ENCODE results near the gene CRABP1. TPM values are rescaled to one million over a fixed set of nuclear protein-coding genes. Genes with fewer than 3 reads are reported as not detected.

The CRABP1 gene
- total and polyA plus RNA-seq, 2 experiments from 2014 or later = not detected

DNA sequence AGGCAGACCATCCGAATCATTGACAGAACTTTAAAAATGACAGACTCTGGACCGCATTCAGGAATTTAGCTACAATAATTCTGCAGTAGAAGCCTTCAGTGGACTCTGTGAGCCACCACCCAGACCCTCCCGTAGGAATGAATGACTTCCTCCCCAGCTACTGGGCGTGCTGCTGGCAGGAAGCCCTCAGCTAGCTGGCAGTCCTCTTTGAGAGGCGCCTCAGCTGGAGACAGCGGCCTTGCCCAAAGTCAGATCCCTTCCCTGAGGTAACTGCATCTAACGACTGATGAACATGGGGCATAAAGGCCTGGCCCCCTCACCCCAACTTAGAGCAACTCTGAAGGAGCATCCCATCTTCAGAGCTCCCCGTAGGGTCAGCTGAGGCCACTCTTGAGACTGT lies 25.8 kb downstream of the CRABP1 start:
- no peak overlapping the region for H3K27ac ChIP-seq
- in situ Hi-C loops (cut with MboI) = no loop called here
- H3K9me3 ChIP-seq (ENCODE audit: low read depth) = no peaks in the 10 kb centered on the region
- DNase-seq = peak; percentile 42
- H3K27me3 ChIP-seq (replicated peaks; ENCODE audit: insufficient read depth) = peaks cover 36% of the 10 kb centered on the region
- no peak overlapping the region for H3K4me2 ChIP-seq (ENCODE audit: unreplicated experiment)
- H2AFZ ChIP-seq = no peak overlapping the region
- H3K4me3 ChIP-seq = no peak overlapping the region
- 32 to 35% methylated on average over 8 of the region's 8 CpGs for WGBS, 2 experiments (ENCODE audit: low coverage in 1 of 2, low lambda C conversion rate in 2 of 2, missing lambda C conversion rate in 2 of 2)
- H3F3A ChIP-seq (ENCODE audit: insufficient read depth) = peaks cover 7% of the 10 kb centered on the region; the same call in 1 of the 2 replicates
- no peaks in the 10 kb centered on the region for H3K9me2 ChIP-seq (ENCODE audit: insufficient read depth)
- TF ChIP-seq EZH2phosphoT487 (IDR thresholded peaks at IDR 0.05; ENCODE audit: insufficient read depth, low read depth) (no peak), EZH2 (IDR thresholded peaks at IDR 0.05; ENCODE audit: insufficient read depth, poor library complexity, severe bottlenecking) (no peak)
- 0 out of 2 replicates have a peak, but pooled peaks cover 5% of the 10 kb centered on the region for H3K4me1 ChIP-seq (ENCODE audit: insufficient read depth)
- no peak overlapping the region for H3K9ac ChIP-seq
- H4K20me1 ChIP-seq (ENCODE audit: insufficient read depth) = no peaks in the 10 kb centered on the region
- H3K79me2 ChIP-seq (ENCODE audit: insufficient read depth) = no peaks in the 10 kb centered on the region
- H3K36me3 ChIP-seq (ENCODE audit: low read depth) = no peaks in the 10 kb centered on the region

DNA sequence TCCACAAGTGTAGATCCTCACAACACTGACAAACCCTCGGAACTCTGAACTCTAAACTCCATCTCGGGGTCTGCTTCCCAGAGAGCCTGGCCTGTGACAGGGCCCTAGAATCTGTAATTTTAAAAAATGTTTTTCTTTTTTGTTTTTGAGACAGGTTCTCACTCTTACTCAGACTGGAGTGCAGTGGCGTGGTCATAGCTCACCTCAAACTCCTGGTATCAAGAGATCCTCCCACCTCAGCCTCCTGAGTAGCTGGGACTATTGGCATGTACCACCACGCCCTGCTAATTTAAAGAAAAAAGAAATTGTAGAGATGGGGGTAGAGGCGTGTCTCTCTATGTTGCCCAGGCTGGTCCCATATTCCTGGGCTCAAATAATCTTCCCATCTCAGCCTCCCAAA lies 26.2 kb downstream of the CRABP1 start:
- H3K27me3 ChIP-seq (replicated peaks; ENCODE audit: insufficient read depth) = peaks cover 35% of the 10 kb centered on the region
- no peak overlapping the region for H3K27ac ChIP-seq
- H2AFZ ChIP-seq = no peak overlapping the region
- H3K9me2 ChIP-seq (ENCODE audit: insufficient read depth) = no peaks in the 10 kb centered on the region
- H4K20me1 ChIP-seq (ENCODE audit: insufficient read depth) = no peaks in the 10 kb centered on the region
- H3K79me2 ChIP-seq (ENCODE audit: insufficient read depth) = no peaks in the 10 kb centered on the region
- no peak overlapping the region for H3K4me2 ChIP-seq (ENCODE audit: unreplicated experiment)
- no peaks in the 10 kb centered on the region for H3K9me3 ChIP-seq (ENCODE audit: low read depth)
- no peak overlapping the region for H3K9ac ChIP-seq
- no peak for TF ChIP-seq EZH2 (IDR thresholded peaks at IDR 0.05; ENCODE audit: insufficient read depth, poor library complexity, severe bottlenecking)
- no peak for TF ChIP-seq EZH2phosphoT487 (IDR thresholded peaks at IDR 0.05; ENCODE audit: insufficient read depth, low read depth)
- H3K36me3 ChIP-seq (ENCODE audit: low read depth) = no peaks in the 10 kb centered on the region
- in situ Hi-C loops (cut with MboI) = no loop called here
- peaks cover 7% of the 10 kb centered on the region; the same call in 1 of the 2 replicates for H3F3A ChIP-seq (ENCODE audit: insufficient read depth)
- no peak for DNase-seq
- no peak overlapping the region for H3K4me3 ChIP-seq
- WGBS, 2 experiments (ENCODE audit: low coverage in 1 of 2, low lambda C conversion rate in 2 of 2, missing lambda C conversion rate in 2 of 2) = 69 to 77% methylated on average over 5 of the region's 5 CpGs
- H3K4me1 ChIP-seq (ENCODE audit: insufficient read depth) = 0 out of 2 replicates have a peak, but pooled peaks cover 5% of the 10 kb centered on the region

GRCh38 chr15:78368651-78369050 lies 28.5 kb downstream of the CRABP1 start:
- Histone ChIP-seq H3K4me3 (no peak overlapping the region), H3K79me2 (ENCODE audit: insufficient read depth) (no peaks in the 10 kb centered on the region), H3K36me3 (ENCODE audit: low read depth) (no peaks in the 10 kb centered on the region), H3K9me3 (ENCODE audit: low read depth) (no peaks in the 10 kb centered on the region), H3K4me1 (ENCODE audit: insufficient read depth) (0 out of 2 replicates have a peak, but pooled peaks cover 5% of the 10 kb centered on the region), H3K9ac (no peak overlapping the region), H3K27ac (no peak overlapping the region), H3K27me3 (replicated peaks; ENCODE audit: insufficient read depth) (peaks cover 32% of the 10 kb centered on the region), H4K20me1 (ENCODE audit: insufficient read depth) (no peaks in the 10 kb centered on the region), H2AFZ (no peak overlapping the region), H3K9me2 (ENCODE audit: insufficient read depth) (no peaks in the 10 kb centered on the region), H3F3A (ENCODE audit: insufficient read depth) (peaks cover 7% of the 10 kb centered on the region; the same call in 1 of the 2 replicates), H3K4me2 (ENCODE audit: unreplicated experiment) (no peak overlapping the region)
- no peak for DNase-seq
- TF ChIP-seq EZH2 (IDR thresholded peaks at IDR 0.05; ENCODE audit: insufficient read depth, poor library complexity, severe bottlenecking) (no peak), EZH2phosphoT487 (IDR thresholded peaks at IDR 0.05; ENCODE audit: insufficient read depth, low read depth) (no peak)
- in situ Hi-C loops (cut with MboI) = no loop called here
- WGBS, 2 experiments (ENCODE audit: low coverage in 1 of 2, low lambda C conversion rate in 2 of 2, missing lambda C conversion rate in 2 of 2) = 45 to 47% methylated on average over 5 of the region's 5 CpGs

- Histone ChIP-seq H3K4me1 (ENCODE audit: insufficient read depth) (0 out of 2 replicates have a peak, but pooled peaks cover 5% of the 10 kb centered on the region), H3K9ac (no peak overlapping the region), H3K36me3 (ENCODE audit: low read depth) (no peaks in the 10 kb centered on the region), H2AFZ (no peak overlapping the region), H3K9me2 (ENCODE audit: insufficient read depth) (no peaks in the 10 kb centered on the region), H4K20me1 (ENCODE audit: insufficient read depth) (no peaks in the 10 kb centered on the region), H3K9me3 (ENCODE audit: low read depth) (no peaks in the 10 kb centered on the region), H3K79me2 (ENCODE audit: insufficient read depth) (no peaks in the 10 kb centered on the region), H3K27ac (no peak overlapping the region), H3F3A (ENCODE audit: insufficient read depth) (peaks cover 7% of the 10 kb centered on the region; the same call in 1 of the 2 replicates), H3K27me3 (replicated peaks; ENCODE audit: insufficient read depth) (peaks cover 32% of the 10 kb centered on the region), H3K4me3 (no peak overlapping the region), H3K4me2 (ENCODE audit: unreplicated experiment) (no peak overlapping the region)
- DNase-seq = no peak
- WGBS, 2 experiments (ENCODE audit: low coverage in 1 of 2, low lambda C conversion rate in 2 of 2, missing lambda C conversion rate in 2 of 2) = 46 to 50% methylated on average over 3 of the region's 3 CpGs
- in situ Hi-C loops (cut with MboI) = no loop called here
- no peak for TF ChIP-seq EZH2phosphoT487 (IDR thresholded peaks at IDR 0.05; ENCODE audit: insufficient read depth, low read depth)
These were observed 29.0 kb downstream of the CRABP1 start for GRCh38 chr15:78369161-78369560.

GRCh38 chr15:78370013-78370412 lies 29.9 kb downstream of the CRABP1 start:
- no peak for TF ChIP-seq EZH2phosphoT487 (IDR thresholded peaks at IDR 0.05; ENCODE audit: insufficient read depth, low read depth)
- TF ChIP-seq EZH2 (IDR thresholded peaks at IDR 0.05; ENCODE audit: insufficient read depth, poor library complexity, severe bottlenecking) = no peak
- no peaks in the 10 kb centered on the region for H3F3A ChIP-seq (ENCODE audit: insufficient read depth)
- H3K27ac ChIP-seq = no peak overlapping the region
- H3K9ac ChIP-seq = no peak overlapping the region
- DNase-seq = no peak
- WGBS, 2 experiments (ENCODE audit: low coverage in 1 of 2, low lambda C conversion rate in 2 of 2, missing lambda C conversion rate in 2 of 2) = 31% methylated on average over 6 of the region's 6 CpGs
- H3K9me3 ChIP-seq (ENCODE audit: low read depth) = no peaks in the 10 kb centered on the region
- H3K4me1 ChIP-seq (ENCODE audit: insufficient read depth) = no peaks in the 10 kb centered on the region
- in situ Hi-C loops (cut with MboI) = no loop called here
- H3K4me2 ChIP-seq (ENCODE audit: unreplicated experiment) = no peak overlapping the region
- no peaks in the 10 kb centered on the region for H3K36me3 ChIP-seq (ENCODE audit: low read depth)
- H3K27me3 ChIP-seq (replicated peaks; ENCODE audit: insufficient read depth) = peaks cover 25% of the 10 kb centered on the region
- H3K9me2 ChIP-seq (ENCODE audit: insufficient read depth) = no peaks in the 10 kb centered on the region
- no peak overlapping the region for H2AFZ ChIP-seq
- H3K79me2 ChIP-seq (ENCODE audit: insufficient read depth) = no peaks in the 10 kb centered on the region
- H3K4me3 ChIP-seq = no peak overlapping the region
- no peaks in the 10 kb centered on the region for H4K20me1 ChIP-seq (ENCODE audit: insufficient read depth)

Data from GM23248 (cell line).